GM12873 (cell line): ENCODE results near the gene FCN3.

ENCODE experiments used
- TF ChIP-seq, protein P1 (sequence below): IDR thresholded peaks from 2 replicates; pipeline ENCODE4 v1.5.1; 2012; ENCODE audit warnings: low read depth, mild to moderate bottlenecking, moderate library complexity, low read length, control low read depth; ENCODE audit not compliant: insufficient read depth; ENCODE audit errors: missing control alignments

FCN3 gene

DNA sequence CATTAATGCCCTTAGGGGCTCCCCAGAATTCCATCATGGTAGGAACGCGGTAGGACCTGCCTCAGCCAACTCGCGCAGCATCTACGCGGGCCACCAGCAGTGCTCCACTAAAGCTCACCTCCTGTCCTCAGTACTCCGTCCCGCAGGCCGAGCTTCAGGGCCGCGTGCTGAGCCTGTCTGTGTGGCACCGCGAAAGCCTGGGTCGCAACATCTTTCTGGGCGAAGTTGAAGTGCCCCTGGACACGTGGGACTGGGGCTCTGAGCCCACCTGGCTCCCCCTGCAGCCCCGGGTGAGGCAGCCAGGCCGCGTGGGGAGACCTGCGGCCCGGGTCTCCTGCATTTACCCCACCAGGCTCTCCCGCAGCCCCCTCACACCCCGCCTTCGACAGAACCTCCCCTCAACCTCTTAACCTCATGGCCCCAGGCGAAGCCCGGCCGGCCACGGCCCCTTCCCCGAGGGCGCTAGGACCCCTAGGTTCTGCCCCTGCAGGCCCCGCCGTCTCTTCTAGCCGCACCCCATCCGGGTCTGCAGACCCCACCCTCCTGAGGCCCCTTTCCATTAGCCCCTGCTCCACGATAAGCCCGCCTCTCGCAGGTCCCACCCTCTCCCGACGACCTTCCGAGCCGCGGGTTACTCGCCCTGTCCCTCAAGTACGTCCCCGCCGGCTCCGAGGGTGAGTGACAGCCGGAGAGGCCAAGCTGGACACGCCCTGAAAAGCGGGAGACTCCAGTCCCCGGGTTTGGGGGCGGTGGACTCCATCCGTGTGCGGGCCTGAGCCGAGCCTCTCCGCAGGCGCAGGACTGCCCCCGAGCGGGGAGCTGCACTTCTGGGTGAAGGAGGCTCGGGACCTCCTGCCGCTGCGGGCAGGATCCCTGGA lies 23.7 kb downstream of the FCN3 start:
- TF ChIP-seq, protein P1, sequence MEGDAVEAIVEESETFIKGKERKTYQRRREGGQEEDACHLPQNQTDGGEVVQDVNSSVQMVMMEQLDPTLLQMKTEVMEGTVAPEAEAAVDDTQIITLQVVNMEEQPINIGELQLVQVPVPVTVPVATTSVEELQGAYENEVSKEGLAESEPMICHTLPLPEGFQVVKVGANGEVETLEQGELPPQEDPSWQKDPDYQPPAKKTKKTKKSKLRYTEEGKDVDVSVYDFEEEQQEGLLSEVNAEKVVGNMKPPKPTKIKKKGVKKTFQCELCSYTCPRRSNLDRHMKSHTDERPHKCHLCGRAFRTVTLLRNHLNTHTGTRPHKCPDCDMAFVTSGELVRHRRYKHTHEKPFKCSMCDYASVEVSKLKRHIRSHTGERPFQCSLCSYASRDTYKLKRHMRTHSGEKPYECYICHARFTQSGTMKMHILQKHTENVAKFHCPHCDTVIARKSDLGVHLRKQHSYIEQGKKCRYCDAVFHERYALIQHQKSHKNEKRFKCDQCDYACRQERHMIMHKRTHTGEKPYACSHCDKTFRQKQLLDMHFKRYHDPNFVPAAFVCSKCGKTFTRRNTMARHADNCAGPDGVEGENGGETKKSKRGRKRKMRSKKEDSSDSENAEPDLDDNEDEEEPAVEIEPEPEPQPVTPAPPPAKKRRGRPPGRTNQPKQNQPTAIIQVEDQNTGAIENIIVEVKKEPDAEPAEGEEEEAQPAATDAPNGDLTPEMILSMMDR, result no peak

DNA sequence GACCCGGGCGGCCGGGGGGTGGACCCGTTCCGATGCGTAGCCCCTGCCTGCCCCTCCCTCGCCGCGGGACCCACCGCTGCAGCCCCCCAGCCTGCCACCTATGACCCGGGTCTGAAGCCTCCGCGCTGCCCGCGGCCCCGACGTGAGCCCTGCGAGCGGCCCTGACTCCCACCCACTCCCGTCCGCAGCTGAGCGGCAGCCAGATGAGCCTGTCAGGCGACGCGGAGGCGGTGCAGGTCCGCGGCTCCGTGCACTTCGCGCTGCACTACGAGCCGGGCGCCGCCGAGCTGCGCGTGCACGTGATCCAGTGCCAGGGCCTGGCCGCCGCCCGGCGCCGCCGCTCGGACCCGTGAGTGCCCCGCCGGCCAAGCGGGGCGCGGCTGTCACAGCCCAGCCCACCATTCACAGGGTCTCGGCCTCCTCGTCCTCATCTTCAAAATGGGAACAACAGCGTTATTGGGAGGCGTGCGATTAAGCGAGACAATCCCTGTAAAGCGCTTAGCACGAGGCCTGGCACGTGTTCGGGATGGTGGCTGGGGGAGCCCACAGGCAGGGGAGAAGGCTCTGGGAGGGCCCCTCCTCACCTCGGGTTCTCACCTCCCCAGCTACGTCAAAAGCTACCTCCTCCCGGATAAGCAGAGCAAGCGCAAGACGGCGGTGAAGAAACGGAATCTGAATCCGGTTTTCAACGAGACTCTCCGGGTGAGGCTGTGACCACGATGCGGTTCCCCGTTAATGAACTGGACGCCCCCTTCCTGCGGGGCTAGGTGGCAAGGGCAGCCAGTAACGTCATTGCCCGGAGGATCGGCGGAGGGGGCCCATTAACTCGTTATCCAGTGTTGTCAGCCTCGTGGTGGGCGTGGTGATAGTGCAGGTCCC lies 24.6 kb downstream of the FCN3 start:
- TF ChIP-seq, protein P1, result no peak

DNA sequence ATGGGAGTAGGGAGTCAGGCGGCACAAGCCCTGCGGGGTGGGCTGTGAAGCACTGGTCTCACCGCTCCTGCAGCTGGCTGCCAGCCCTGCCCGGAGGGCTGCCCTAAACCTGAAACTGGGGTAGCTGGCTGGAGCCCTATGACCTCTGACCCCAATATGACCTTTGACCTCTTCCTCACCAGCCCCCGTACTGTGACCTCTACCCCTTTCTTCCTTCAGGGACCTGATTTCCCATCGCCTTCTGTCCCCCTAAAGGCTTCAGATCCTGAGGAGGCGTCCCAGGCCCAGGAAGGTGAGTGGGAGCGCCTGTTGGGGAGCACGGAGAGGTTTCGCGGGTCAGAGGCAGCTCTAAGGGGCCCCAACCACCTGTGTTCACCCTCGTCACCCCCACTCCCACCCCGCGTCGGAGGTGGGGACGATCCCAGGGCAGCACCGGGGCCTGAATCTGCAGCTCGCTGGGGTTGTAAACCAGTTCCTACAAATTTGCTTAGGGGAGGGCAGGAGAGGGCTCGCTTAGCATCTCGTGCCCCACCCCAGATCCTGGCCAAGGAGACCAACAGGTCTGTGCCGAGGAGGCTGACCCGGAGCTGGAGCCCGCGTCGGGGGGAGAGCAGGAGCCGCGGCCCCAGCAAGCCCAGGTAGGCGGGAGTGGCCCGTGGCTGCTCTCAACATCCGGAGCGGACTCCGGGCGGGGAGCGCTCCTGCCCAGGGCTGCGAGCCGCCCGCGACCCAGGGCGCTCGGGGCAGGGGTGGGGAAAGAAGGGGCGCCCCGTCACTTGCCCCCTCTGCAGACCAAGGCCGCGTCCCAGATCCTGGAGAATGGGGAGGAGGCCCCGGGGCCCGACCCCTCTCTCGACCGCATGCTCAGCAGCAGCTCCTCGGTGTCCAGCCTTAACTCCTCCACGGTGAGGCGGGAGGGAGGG lies 25.5 kb downstream of the FCN3 start:
- TF ChIP-seq, protein P1, result no peak

DNA sequence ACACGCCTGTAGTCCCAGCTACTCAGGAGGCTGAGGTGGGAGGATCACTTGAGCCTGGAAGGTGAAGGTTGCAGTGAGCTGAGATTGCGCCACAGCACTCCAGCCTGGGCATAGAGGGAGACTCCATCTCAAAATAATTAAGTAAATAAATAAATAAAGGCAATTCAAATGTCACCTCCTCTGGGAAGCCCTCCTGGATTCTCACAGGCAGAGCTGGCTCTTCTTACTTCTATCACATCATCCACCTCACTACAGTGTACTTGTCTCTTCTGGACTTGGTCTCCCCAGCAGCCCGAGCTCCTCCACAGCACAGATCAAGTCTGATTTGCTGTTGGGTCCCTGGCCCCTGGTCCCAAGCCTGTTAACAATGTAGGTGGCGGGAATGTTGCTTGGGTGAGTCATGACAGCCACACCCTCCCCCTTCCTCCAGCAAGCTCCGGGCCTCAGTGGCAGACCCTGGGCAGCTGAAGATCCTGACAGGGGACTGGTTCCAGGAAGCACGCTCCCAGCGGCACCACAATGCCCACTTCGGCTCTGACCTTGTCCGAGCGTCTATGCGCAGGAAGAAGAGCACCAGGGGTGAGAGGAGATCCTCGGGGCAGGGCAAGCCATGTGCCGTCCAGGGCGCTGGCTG lies 27.5 kb downstream of the FCN3 start:
- TF ChIP-seq, protein P1, result no peak

DNA sequence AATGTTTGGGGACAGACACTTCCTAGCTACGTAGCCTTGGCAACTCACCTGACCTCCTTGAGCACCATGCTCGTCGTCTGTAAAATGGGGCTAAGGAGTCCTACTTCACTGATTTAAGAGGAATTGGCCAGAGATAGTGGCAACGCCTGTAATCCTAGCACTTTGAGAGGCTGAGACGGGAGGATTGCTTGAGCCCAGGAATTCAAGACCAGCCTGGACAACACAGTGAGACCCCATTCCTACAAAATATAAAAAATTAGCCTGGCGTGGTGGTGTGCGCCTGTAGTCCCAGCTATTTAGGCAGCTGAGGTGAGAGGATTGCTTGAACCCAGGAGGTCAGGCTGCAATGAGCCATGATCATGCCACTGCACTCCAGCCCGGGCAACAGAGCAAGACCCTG lies 28.3 kb downstream of the FCN3 start:
- TF ChIP-seq, protein P1, result no peak

DNA sequence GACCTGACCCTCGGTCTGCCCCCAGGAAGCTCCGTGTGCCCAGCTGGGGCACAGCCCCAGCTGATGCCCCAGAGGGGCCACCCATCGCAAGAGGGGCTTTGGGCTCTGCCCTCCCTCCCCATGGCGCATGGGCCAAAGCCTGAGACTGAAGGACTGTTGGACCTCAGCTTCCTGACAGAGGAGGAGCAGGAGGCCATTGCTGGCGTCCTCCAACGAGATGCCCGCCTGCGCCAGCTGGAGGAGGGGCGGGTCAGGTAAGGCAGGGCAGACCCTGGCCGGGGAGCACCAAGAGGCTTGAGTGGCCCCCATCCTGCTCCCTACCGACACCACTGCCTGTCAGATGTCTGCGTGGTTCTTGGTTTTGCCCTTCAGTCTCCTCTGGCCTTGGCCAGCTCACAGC lies 29.4 kb downstream of the FCN3 start:
- TF ChIP-seq, protein P1, result no peak
